Measurements from ENCODE around the gene LHPP. TPM values are rescaled to one million over a fixed set of nuclear protein-coding genes. Genes with fewer than 3 reads are reported as not detected.

LHPP gene
- total RNA-seq, 1 donor, result 20.4 TPM

- H3K27me3 ChIP-seq (ENCODE audit: insufficient read depth, low read length), result no peaks in the 10 kb centered on the region
- no peaks in the 10 kb centered on the region for H3K9me3 ChIP-seq (ENCODE audit: low read depth, low read length)
- peaks cover 95% of the 10 kb centered on the region for H3K4me1 ChIP-seq (ENCODE audit: insufficient read depth, low read length)
- H3K4me3 ChIP-seq (ENCODE audit: low read length), result peak overlapping the region; percentile 0
Observed at GRCh38 chr10:124640538-124641231, 179.1 kb downstream of the LHPP start.

GRCh38 chr10:124641282-124642087, 179.9 kb downstream of the LHPP start:
- Histone ChIP-seq H3K9me3 (ENCODE audit: low read depth, low read length) (no peaks in the 10 kb centered on the region), H3K4me3 (ENCODE audit: low read length) (no peak overlapping the region), H3K27me3 (ENCODE audit: insufficient read depth, low read length) (no peaks in the 10 kb centered on the region), H3K4me1 (ENCODE audit: insufficient read depth, low read length) (peaks cover 98% of the 10 kb centered on the region)

GRCh38 chr10:124642088-124642710, 180.6 kb downstream of the LHPP start:
- Histone ChIP-seq H3K4me3 (ENCODE audit: low read length) (no peak overlapping the region), H3K27me3 (ENCODE audit: insufficient read depth, low read length) (no peaks in the 10 kb centered on the region), H3K9me3 (ENCODE audit: low read depth, low read length) (no peaks in the 10 kb centered on the region)

GRCh38 chr10:124643330-124644009, 181.8 kb downstream of the LHPP start:
- H3K4me1 ChIP-seq (ENCODE audit: insufficient read depth, low read length), result peaks cover 98% of the 10 kb centered on the region
- H3K27me3 ChIP-seq (ENCODE audit: insufficient read depth, low read length), result no peaks in the 10 kb centered on the region
- H3K9me3 ChIP-seq (ENCODE audit: low read depth, low read length), result no peaks in the 10 kb centered on the region
- no peak overlapping the region for H3K4me3 ChIP-seq (ENCODE audit: low read length)

More at GRCh38 chr10:124642088-124642710, 180.6 kb downstream of the LHPP start:
- H3K4me1 ChIP-seq (ENCODE audit: insufficient read depth, low read length), result peaks cover 98% of the 10 kb centered on the region

GRCh38 chr10:124644236-124644635, 182.6 kb downstream of the LHPP start:
- no peak overlapping the region for H3K4me3 ChIP-seq (ENCODE audit: low read length)
- no peaks in the 10 kb centered on the region for H3K9me3 ChIP-seq (ENCODE audit: low read depth, low read length)
- H3K27me3 ChIP-seq (ENCODE audit: insufficient read depth, low read length), result no peaks in the 10 kb centered on the region
- H3K4me1 ChIP-seq (ENCODE audit: insufficient read depth, low read length), result peaks cover 98% of the 10 kb centered on the region

- Histone ChIP-seq H3K4me1 (ENCODE audit: insufficient read depth, low read length) (peaks cover 98% of the 10 kb centered on the region), H3K9me3 (ENCODE audit: low read depth, low read length) (no peaks in the 10 kb centered on the region), H3K4me3 (ENCODE audit: low read length) (no peak overlapping the region), H3K27me3 (ENCODE audit: insufficient read depth, low read length) (no peaks in the 10 kb centered on the region)
Observed at GRCh38 chr10:124644771-124645415, 183.3 kb downstream of the LHPP start.

GRCh38 chr10:124645467-124646095, 184.0 kb downstream of the LHPP start:
- Histone ChIP-seq H3K9me3 (ENCODE audit: low read depth, low read length) (no peaks in the 10 kb centered on the region), H3K4me3 (ENCODE audit: low read length) (no peak overlapping the region), H3K4me1 (ENCODE audit: insufficient read depth, low read length) (peaks cover 98% of the 10 kb centered on the region), H3K27me3 (ENCODE audit: insufficient read depth, low read length) (no peaks in the 10 kb centered on the region)

GRCh38 chr10:124646483-124647352, 185.1 kb downstream of the LHPP start:
- Histone ChIP-seq H3K4me3 (ENCODE audit: low read length) (no peak overlapping the region), H3K9me3 (ENCODE audit: low read depth, low read length) (no peaks in the 10 kb centered on the region), H3K27me3 (ENCODE audit: insufficient read depth, low read length) (no peaks in the 10 kb centered on the region), H3K4me1 (ENCODE audit: insufficient read depth, low read length) (peaks cover 98% of the 10 kb centered on the region)

GRCh38 chr10:124647421-124648130, 186.0 kb downstream of the LHPP start:
- Histone ChIP-seq H3K4me1 (ENCODE audit: insufficient read depth, low read length) (peaks cover 98% of the 10 kb centered on the region), H3K27me3 (ENCODE audit: insufficient read depth, low read length) (no peaks in the 10 kb centered on the region), H3K9me3 (ENCODE audit: low read depth, low read length) (no peaks in the 10 kb centered on the region), H3K4me3 (ENCODE audit: low read length) (no peak overlapping the region)

GRCh38 chr10:124648131-124648475, 186.5 kb downstream of the LHPP start:
- Histone ChIP-seq H3K27me3 (ENCODE audit: insufficient read depth, low read length) (no peaks in the 10 kb centered on the region), H3K4me1 (ENCODE audit: insufficient read depth, low read length) (peaks cover 98% of the 10 kb centered on the region), H3K4me3 (ENCODE audit: low read length) (no peak overlapping the region), H3K9me3 (ENCODE audit: low read depth, low read length) (no peaks in the 10 kb centered on the region)

- Histone ChIP-seq H3K9me3 (ENCODE audit: low read depth, low read length) (no peaks in the 10 kb centered on the region), H3K4me3 (ENCODE audit: low read length) (no peak overlapping the region), H3K4me1 (ENCODE audit: insufficient read depth, low read length) (peaks cover 98% of the 10 kb centered on the region), H3K27me3 (ENCODE audit: insufficient read depth, low read length) (no peaks in the 10 kb centered on the region)
Observed at GRCh38 chr10:124648738-124649137, 187.1 kb downstream of the LHPP start.

GRCh38 chr10:124649214-124649613, 187.6 kb downstream of the LHPP start:
- H3K4me3 ChIP-seq (ENCODE audit: low read length), result no peak overlapping the region

GRCh38 chr10:124650263-124650662, 188.6 kb downstream of the LHPP start:
- Histone ChIP-seq H3K4me1 (ENCODE audit: insufficient read depth, low read length) (peaks cover 100% of the 10 kb centered on the region), H3K27me3 (ENCODE audit: insufficient read depth, low read length) (no peaks in the 10 kb centered on the region), H3K4me3 (ENCODE audit: low read length) (no peak overlapping the region), H3K9me3 (ENCODE audit: low read depth, low read length) (no peaks in the 10 kb centered on the region)

More at GRCh38 chr10:124649214-124649613, 187.6 kb downstream of the LHPP start:
- Histone ChIP-seq H3K27me3 (ENCODE audit: insufficient read depth, low read length) (no peaks in the 10 kb centered on the region), H3K9me3 (ENCODE audit: low read depth, low read length) (no peaks in the 10 kb centered on the region), H3K4me1 (ENCODE audit: insufficient read depth, low read length) (peaks cover 100% of the 10 kb centered on the region)

Data from mononuclear cell (primary cell).